GM18502 (cell line): ENCODE data around the gene TNXB.

Experiments used
- ATAC-seq: cut with Tn5 transposase; IDR thresholded peaks from one replicate; pipeline ENCODE4 v1.9.1; 2021; ENCODE audit warnings: mild to moderate bottlenecking; ENCODE audit not compliant: unreplicated experiment, poor library complexity

TNXB gene

DNA sequence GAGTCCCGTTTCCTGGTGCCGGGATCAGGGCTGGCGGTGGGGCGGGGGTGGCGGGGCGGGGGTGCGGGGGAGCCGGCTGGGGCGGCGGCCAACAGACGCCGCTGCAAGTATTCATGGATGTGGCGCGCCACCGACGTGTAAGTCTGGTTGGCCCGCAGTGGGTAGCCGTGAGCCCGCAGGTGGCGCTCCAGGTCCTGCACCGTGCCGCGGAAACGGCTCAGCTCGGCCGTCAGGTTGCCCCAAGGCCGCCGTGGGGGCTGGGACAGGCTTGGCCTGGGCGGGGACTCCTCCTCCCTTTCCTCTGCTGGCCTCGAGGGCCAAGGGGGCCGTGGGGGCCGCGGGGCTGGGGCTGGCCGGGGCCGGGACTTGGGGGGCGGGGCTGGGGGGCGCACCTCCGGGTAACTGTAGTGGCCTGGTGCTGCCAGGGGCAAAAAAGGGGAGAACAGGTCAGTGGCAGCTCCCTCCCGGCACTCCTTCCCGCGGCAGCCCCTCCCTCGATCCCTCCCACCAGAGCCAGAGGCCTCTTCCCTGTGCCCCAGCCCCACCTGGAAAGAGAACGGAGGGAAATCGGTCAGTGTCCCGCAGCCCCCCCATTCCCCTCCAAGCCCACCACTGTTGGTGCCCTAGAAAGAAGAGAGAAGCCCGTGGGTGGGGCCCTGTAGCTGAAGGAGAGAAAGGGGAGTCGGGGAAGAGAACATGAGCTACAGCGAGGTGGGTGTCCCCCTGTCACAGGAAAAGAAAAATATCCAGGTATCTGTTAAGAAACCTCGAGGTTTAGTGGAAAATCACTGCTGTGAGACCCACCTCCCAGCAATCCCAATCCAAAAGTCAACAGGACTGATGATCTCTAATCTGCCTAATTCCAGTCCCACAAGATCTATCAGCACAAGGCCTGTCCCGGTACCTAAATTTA lies 21.3 kb downstream of the TNXB start:
- ATAC-seq: no peak

DNA sequence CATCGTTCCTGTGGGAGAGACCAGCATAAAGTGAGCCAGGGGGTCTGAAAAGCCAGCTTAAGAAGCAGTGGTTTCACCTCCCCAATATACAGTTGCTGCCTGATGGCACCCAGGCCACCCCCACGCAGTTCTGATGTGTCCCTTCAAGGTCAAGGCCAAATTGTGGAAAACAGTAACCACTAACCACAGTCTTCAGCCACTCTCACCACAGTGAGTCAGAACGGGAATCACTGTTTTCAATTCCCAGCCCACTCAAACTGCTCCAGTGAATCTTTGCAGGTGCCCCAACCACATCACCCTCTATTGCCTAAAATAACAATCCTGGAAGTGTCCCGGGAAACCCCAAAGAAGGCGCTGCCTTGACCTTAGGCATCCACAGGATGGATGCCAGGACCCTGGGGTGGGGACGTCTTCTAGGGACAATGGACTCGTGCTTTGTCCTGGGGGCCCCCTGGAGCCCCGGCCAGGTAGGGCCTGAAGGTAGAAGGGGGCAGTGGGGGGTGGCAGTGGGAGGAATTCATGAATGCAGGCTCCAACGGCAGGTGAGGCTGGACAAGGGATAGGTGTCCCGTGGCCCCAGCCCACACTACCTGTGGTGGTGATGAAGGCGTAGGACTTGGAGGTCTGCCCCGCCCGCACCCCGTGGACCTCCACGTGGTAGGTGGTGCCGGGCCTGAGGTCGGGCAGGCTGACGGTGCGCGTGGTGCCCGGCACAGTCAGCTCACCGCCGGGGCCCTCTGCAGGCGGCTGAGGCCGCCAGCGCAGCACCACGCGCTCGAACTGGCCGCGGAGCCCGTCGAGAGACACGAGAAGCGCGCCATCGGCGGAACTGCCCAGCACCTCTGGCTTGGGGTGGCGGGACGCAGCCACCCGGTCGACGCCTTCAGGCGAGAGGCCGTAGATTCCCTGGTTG lies 22.2 kb downstream of the TNXB start:
- ATAC-seq: no peak

DNA sequence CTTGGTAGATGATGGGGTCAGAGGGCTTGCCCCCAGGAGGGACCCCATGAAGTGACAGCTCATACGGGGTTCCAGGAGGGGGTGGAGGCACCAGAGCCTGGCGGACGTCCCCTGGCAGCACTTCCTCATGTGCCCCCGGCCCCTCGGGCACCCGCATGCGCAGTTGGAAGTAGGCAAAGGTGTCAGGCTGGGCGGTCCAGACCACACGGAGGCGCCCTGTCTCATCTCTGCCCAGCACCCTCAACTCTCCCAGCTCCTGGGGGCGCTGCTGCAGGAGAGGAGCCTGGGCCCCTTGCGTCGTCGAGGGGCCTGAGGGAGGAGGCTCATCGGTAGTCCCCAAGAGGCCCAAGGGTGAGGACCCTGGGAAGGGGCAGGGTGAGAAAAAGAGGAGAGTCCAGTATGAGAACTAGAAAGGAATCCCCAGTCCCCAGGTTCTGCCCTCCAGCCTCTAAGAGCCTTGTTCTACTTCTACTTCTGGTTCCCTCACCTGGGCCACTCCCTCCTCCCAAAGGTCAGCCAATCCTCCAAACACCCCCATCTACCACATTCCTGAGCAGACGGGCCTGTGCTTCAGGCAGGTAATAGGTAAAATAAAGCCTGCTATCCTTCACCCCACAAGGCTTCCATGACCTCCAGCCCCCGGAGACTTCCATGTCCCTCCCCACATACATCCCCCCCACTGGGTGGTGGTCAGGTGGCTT lies 23.2 kb downstream of the TNXB start:
- no peak for ATAC-seq

DNA sequence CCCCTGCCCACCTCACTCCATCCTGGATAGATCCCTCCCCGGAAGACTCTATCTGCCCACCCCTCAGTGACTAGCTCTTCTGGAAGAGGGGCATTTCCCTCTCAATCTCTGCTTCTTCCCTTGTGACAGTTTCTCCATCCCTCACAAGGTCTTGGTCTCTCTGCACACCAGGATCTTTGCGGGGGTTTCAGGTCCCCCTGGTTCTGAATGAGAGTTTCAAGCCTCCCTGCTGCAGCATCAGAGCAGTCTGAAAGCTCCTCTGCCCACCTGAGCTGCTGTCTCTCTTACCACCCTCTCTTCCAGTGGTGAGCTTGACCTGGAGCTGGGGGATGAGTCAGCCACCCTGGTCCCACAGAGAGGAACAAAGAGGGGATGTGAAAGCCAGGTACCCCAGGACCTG lies 24.4 kb downstream of the TNXB start:
- ATAC-seq: no peak

DNA sequence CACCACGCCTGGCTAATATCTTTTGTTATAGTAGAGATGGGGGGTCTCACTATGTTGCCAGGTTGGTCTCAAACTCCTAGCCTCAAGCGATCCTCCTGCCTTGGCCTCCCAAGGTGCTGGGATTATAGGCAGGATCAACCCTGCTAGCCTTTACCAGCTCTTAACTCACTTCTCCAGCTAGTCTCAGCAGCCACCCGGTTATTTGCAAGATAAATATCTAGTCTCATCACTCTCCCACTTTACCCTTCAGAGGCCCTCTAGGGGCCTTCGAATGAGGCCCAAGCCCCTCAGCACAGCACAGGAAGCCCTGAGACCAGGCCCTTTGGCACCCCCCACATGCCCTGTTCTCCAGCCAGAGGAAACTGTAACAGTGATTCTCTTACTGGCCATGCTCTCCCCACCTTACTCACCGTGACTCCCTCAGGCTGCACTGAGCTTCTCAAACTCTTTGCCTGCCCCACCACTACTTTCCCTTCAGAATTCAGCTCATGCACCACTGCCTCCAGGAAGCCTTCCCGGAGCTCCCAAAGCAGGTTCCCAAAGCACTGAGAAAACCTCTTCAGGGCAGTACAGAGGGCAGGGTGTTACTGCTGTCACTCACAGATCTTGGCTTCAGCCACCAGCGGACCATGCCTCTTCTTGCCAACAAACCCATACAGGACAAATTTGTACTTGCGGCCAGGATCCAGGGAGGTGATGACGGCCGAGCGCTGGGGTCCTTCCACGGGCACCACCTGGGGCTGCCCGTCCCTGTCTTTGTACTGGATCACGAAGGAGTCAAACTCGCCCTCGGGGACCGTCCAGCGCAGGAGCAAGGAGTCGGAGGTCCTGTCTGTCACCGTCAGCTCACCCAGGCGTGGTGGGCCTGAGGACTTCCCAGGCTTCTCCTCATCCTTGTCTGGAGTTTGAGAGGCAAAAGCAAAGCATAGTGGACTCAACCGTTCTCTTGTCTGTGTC lies 25.0 kb downstream of the TNXB start:
- no peak for ATAC-seq

GRCh38 chr6:32082935-32083334 lies 26.2 kb downstream of the TNXB start:
- no peak for ATAC-seq

DNA sequence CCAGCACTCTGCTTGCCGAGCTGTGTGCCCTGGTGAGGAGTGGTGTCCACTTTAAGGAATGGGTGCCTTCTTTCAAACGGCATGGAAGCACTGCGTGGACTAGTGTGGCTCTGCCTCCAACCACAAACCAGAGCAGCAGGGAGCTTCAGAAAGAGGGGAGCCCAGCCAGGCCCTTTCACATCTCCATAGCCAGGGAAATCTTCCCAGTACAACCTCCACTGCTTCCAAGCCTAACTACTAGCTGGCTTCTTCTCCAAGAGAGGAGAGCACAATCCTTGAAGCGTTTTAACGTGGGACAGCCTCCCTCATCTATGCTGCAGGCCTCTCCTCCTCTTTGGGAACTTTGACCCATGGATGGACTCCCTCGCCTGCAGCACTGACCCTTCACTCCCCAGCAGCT lies 26.7 kb downstream of the TNXB start:
- no peak for ATAC-seq

- ATAC-seq: no peak
These were observed 27.8 kb downstream of the TNXB start for GRCh38 chr6:32081168-32081990.

DNA sequence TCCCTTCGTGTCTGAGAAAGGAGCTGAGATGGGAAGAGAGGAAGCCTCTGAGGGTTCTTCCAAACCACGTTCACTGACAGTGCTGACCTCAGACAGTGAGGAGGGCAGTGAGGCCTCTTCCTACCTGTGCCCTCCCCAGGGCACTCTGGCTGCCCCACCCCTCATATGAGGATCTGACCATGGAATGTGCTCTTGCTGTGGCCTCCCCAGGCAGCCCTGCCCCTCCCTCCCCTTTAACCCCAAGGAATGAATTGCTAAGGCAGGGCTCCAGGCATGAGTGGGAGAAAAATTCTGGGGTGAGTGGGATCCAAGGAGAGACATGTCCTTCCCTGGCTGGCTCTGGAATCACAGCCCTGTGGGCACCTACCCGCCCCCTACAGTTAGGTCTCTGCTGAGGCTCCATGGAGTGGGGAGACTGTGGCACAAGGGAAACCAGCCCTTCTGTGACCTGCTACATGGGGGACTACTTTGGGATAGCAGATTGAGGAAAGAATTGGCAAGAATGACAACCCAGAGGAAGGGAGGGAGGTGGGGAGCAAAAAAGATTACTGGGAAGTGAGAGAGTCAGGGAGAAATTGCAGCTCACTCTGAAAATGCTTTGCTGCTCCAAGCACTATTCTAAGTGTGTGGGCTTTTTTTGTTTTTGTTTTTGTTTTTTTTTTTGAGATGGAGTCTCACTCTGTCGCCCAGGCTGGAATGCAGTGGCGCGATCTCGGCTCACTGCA lies 29.4 kb downstream of the TNXB start:
- ATAC-seq: no peak

- ATAC-seq: no peak
These were observed 32.8 kb downstream of the TNXB start for GRCh38 chr6:32076321-32076809.

DNA sequence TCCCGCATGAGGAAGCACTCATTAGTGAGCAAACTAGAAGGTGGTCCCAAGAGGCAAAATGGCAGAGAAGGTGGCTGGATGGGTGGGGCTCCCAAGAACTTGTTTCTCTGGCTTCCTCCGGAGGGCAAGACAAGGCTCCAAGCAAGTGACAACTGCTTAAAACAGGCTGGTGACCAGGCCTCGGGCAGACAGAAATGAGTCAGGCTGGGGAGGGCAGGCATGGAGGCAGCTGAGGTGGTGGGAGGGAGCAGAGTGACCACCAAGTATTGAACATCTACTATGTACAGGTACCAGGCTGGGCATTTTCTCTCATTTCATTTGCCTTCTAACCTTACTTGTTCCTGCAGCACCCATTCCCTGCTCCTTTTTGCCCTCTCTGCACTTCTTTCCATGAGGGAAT lies 33.4 kb downstream of the TNXB start:
- ATAC-seq: no peak

GRCh38 chr6:32074996-32075532 lies 34.1 kb downstream of the TNXB start:
- no peak for ATAC-seq

DNA sequence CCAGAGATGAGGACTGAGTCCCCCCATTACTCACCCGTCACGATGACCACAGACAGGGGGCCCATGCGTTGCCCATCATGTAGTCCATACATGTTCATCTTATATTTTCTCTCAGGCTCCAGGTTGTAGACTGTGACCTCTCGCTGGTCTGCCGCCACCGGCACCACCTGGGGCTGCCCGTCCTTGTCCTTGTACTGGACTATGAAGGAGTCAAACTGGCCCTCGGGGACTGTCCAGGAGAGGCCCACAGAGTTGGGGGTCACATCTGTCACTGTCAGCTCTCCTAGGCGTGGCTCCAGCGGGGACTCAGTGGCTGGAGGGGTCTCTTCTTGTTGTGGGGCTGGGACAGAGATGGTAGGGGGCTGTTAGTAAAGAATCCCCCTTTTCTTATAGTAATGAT lies 35.5 kb downstream of the TNXB start:
- ATAC-seq: no peak

DNA sequence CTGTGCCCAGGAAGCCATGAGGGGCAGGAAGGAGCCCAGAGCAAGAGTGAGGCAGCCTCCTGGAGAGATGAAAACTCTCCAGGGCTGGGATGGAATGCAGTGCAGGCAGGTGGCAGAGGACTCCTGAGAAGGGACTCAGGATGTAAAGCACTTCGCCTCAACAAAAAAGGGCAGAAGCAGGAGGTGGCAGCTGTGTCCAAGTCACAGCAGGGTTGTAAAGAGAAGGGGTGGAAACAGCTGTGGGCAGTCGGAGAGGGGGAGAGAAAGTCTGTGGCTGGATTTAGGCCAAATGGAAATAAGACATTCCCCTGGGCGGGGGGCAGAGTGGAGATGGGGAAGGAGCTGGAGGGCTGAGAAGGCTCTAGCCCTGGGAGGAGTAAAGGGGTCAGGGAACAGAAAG lies 36.0 kb downstream of the TNXB start:
- ATAC-seq: no peak

DNA sequence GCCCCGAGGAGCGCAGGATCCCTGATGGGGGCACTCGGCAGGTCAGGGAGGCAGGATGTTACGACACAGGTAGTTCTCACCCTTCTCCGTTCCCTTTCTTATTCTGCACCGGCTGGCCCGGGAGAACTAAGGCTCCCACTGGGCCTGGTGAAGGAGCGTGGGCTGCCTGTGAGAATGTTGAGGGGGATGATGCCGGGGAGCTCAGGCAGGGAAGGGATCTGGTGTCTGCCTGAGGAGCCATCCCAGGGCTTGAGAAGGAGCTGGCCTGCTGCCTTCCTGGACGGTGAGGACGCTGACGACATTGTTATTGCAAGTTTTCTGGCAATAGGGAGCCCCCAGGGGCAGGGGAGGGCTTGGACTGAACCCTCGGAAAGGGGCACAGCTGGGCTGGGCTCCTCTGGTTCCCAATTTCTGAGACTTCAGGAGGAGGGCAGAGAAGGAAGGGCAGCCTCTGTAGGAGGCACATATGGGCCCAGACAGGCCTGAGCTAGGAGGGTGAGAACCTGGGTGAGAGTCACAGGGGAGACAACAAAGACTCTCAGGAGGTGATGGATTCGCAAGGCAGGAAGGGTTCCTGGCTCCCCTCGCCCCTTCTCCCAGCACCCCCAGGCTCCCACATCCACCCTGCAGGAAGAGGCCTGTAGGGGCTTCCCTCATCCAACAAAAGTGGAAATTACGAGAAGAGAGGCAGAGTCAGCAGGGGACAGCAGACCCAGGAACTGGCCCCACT lies 38.2 kb downstream of the TNXB start:
- ATAC-seq: no peak

- ATAC-seq: no peak
These were observed 39.1 kb downstream of the TNXB start for GRCh38 chr6:32069878-32070515.

GRCh38 chr6:32069460-32069859 lies 39.7 kb downstream of the TNXB start:
- ATAC-seq: no peak
